Measurements from ENCODE around the gene PROZ. TPM values are rescaled to one million over a fixed set of nuclear protein-coding genes. Genes with fewer than 3 reads are reported as not detected.

PROZ gene
- total and polyA plus RNA-seq, 2 of the 13 experiments (the other 11 are each of a cell fraction or from before 2014, with no cell fraction given): 5.6 to 22.5 TPM

GRCh38 chr13:113157929-113158747, at the start of gene PROZ (continued):
- no peak for TF ChIP-seq ZNF800 (CRISPR knock-in tag; IDR thresholded peaks at IDR 0.05)
- no peak for TF ChIP-seq PPARG (CRISPR knock-in tag; conservative IDR thresholded peaks at IDR 0.05)
- TF ChIP-seq ZNF615 (CRISPR knock-in tag; IDR thresholded peaks at IDR 0.05; ENCODE audit: borderline replicate concordance): no peak
- TF ChIP-seq ATF7-NPFF (CRISPR knock-in tag; IDR thresholded peaks at IDR 0.05; ENCODE audit: low read depth): peak; percentile 28; the same call in 1 of the 2 replicates
- no peak for TF ChIP-seq MATR3 (CRISPR knock-in tag; IDR thresholded peaks at IDR 0.05)
- TF ChIP-seq TBX3 (IDR thresholded peaks at IDR 0.05; ENCODE audit: borderline replicate concordance): peak; percentile 41; the same call in 1 of the 2 replicates
- TF ChIP-seq BRCA1 (CRISPR knock-in tag; IDR thresholded peaks at IDR 0.05): no peak
- TF ChIP-seq RBAK (CRISPR knock-in tag; IDR thresholded peaks at IDR 0.05): no peak
- no peak for TF ChIP-seq SNAPC2 (CRISPR knock-in tag; IDR thresholded peaks at IDR 0.05)
- no peak for TF ChIP-seq ZSCAN5A (CRISPR knock-in tag; IDR thresholded peaks at IDR 0.05; ENCODE audit: borderline replicate concordance)
- peak; percentile 54; the same call in 1 of the 2 replicates for TF ChIP-seq KMT2A (CRISPR knock-in tag; IDR thresholded peaks at IDR 0.05)
- peak; percentile 71 for TF ChIP-seq ZNF768 (CRISPR knock-in tag; IDR thresholded peaks at IDR 0.05)
- TF ChIP-seq ZNF841 (CRISPR knock-in tag; IDR thresholded peaks at IDR 0.05; ENCODE audit: borderline replicate concordance): no peak
- peak; percentile 99 for TF ChIP-seq ZNF687 (CRISPR knock-in tag; IDR thresholded peaks at IDR 0.05)
- TF ChIP-seq PAF1 (CRISPR knock-in tag; IDR thresholded peaks at IDR 0.05): no peak
- TF ChIP-seq GABPA (IDR thresholded peaks at IDR 0.05; ENCODE audit: low read depth, low read length): no peak
- TF ChIP-seq GABPA (CRISPR knock-in tag; IDR thresholded peaks at IDR 0.05; ENCODE audit: low read depth): no peak
- TF ChIP-seq HOXD1 (CRISPR knock-in tag; IDR thresholded peaks at IDR 0.05): no peak

Measured in HepG2 (cell line).